Measurements from ENCODE around the gene CLOCK. TPM values are rescaled to one million over a fixed set of nuclear protein-coding genes. Genes with fewer than 3 reads are reported as not detected.

CLOCK gene
- total RNA-seq, 1 experiment from 2014 or later, result 37.6 TPM

GRCh38 chr4:55534306-55534705 is 12.4 kb downstream of the CLOCK start:
- CTCF ChIA-PET, result interaction anchor here (0.6 to 1.9 kb wide), 2 partner anchors 11 to 116 kb away, joined by 3 to 4 read pairs; no protein-coding TSS in a partner anchor
- H3K36me3 Mint-ChIP-seq (ENCODE audit: insufficient read depth, unreplicated experiment), result peaks cover 11% of the 10 kb centered on the region
- no peaks in the 10 kb centered on the region for H3K9me3 Mint-ChIP-seq (ENCODE audit: unreplicated experiment)
- no peak overlapping the region for H3K4me3 Mint-ChIP-seq (ENCODE audit: unreplicated experiment)
- no peaks in the 10 kb centered on the region for H3K27me3 Mint-ChIP-seq (ENCODE audit: insufficient read depth, unreplicated experiment)
- DNase-seq (ENCODE audit: unreplicated experiment), result no peak
- no TSS peak for BruUV-seq (replicated peaks)
- no peaks in the 10 kb centered on the region for H3K4me1 Mint-ChIP-seq (ENCODE audit: insufficient read depth, unreplicated experiment)
- POLR2A ChIA-PET, result interaction anchor here (2.8 kb wide), 1 partner anchor 11 kb away, joined by 12 read pairs; no protein-coding TSS in a partner anchor
- TF ChIP-seq, protein P1, sequence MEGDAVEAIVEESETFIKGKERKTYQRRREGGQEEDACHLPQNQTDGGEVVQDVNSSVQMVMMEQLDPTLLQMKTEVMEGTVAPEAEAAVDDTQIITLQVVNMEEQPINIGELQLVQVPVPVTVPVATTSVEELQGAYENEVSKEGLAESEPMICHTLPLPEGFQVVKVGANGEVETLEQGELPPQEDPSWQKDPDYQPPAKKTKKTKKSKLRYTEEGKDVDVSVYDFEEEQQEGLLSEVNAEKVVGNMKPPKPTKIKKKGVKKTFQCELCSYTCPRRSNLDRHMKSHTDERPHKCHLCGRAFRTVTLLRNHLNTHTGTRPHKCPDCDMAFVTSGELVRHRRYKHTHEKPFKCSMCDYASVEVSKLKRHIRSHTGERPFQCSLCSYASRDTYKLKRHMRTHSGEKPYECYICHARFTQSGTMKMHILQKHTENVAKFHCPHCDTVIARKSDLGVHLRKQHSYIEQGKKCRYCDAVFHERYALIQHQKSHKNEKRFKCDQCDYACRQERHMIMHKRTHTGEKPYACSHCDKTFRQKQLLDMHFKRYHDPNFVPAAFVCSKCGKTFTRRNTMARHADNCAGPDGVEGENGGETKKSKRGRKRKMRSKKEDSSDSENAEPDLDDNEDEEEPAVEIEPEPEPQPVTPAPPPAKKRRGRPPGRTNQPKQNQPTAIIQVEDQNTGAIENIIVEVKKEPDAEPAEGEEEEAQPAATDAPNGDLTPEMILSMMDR (IDR thresholded peaks at IDR 0.05; ENCODE audit: unreplicated experiment), result no peak
- no peak overlapping the region for H3K27ac Mint-ChIP-seq (ENCODE audit: low read depth, unreplicated experiment)
- intact Hi-C loops (cut with micrococcal nuclease), result no loop called here

DNA sequence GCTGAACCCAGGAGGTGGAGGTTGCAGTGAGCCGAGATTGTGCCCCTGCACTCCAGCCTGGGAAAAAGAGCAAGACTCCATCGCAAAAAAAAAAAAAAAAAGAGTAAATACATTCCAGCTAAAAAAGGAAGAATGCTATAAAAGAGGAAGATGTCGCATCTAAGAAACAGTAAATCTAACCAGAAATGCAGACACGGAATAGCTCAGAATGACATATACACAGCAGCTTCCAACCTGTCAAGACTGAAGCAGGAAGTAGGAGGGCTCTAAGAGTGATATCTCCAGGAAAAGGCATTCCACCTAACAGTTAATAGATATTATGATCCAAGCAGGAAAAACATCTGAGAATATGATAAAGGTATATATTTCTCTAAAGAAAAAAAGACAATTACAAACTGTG is 16.0 kb downstream of the CLOCK start:
- BruUV-seq (replicated peaks), result no TSS peak
- H3K27me3 Mint-ChIP-seq (ENCODE audit: insufficient read depth, unreplicated experiment), result no peaks in the 10 kb centered on the region
- no peaks in the 10 kb centered on the region for H3K9me3 Mint-ChIP-seq (ENCODE audit: unreplicated experiment)
- no peak for DNase-seq (ENCODE audit: unreplicated experiment)
- H3K27ac Mint-ChIP-seq (ENCODE audit: low read depth, unreplicated experiment), result no peak overlapping the region
- CTCF ChIA-PET, result interaction anchor here (1.0 to 1.1 kb wide), 2 partner anchors 14 to 24 kb away, joined by 3 to 6 read pairs; no protein-coding TSS in a partner anchor
- POLR2A ChIA-PET, result interaction anchor here (1.3 kb wide), 1 partner anchor 14 kb away, joined by 6 read pairs; no protein-coding TSS in a partner anchor
- H3K36me3 Mint-ChIP-seq (ENCODE audit: insufficient read depth, unreplicated experiment), result no peaks in the 10 kb centered on the region
- TF ChIP-seq, protein P1 (IDR thresholded peaks at IDR 0.05; ENCODE audit: unreplicated experiment), result no peak
- no peak overlapping the region for H3K4me3 Mint-ChIP-seq (ENCODE audit: unreplicated experiment)
- no peaks in the 10 kb centered on the region for H3K4me1 Mint-ChIP-seq (ENCODE audit: insufficient read depth, unreplicated experiment)
- intact Hi-C loops (cut with micrococcal nuclease), result no loop called here

GRCh38 chr4:55530167-55530566 is 16.5 kb downstream of the CLOCK start:
- H3K36me3 Mint-ChIP-seq (ENCODE audit: insufficient read depth, unreplicated experiment), result no peaks in the 10 kb centered on the region
- no peaks in the 10 kb centered on the region for H3K27me3 Mint-ChIP-seq (ENCODE audit: insufficient read depth, unreplicated experiment)
- ChIA-PET CTCF (interaction anchor here (0.6 to 1.2 kb wide), 5 partner anchors 13 to 27 kb away, joined by 3 to 6 read pairs (median 3); no protein-coding TSS in a partner anchor), POLR2A (interaction anchor here (1.3 kb wide), 1 partner anchor 15 kb away, joined by 6 read pairs; no protein-coding TSS in a partner anchor)
- TF ChIP-seq, protein P1 (IDR thresholded peaks at IDR 0.05; ENCODE audit: unreplicated experiment), result no peak
- no peaks in the 10 kb centered on the region for H3K4me1 Mint-ChIP-seq (ENCODE audit: insufficient read depth, unreplicated experiment)
- no peak overlapping the region for H3K27ac Mint-ChIP-seq (ENCODE audit: low read depth, unreplicated experiment)
- intact Hi-C loops (cut with micrococcal nuclease), result no loop called here
- no TSS peak for BruUV-seq (replicated peaks)
- no peak for DNase-seq (ENCODE audit: unreplicated experiment)
- H3K9me3 Mint-ChIP-seq (ENCODE audit: unreplicated experiment), result no peaks in the 10 kb centered on the region
- no peak overlapping the region for H3K4me3 Mint-ChIP-seq (ENCODE audit: unreplicated experiment)

- TF ChIP-seq, protein P1 (IDR thresholded peaks at IDR 0.05; ENCODE audit: unreplicated experiment), result no peak
- peaks cover 7% of the 10 kb centered on the region for H3K36me3 Mint-ChIP-seq (ENCODE audit: insufficient read depth, unreplicated experiment)
- POLR2A ChIA-PET, result interaction anchor here (1.1 kb wide), 1 partner anchor 9 kb away, joined by 3 read pairs; no protein-coding TSS in a partner anchor
- H3K4me1 Mint-ChIP-seq (ENCODE audit: insufficient read depth, unreplicated experiment), result no peaks in the 10 kb centered on the region
- H3K27me3 Mint-ChIP-seq (ENCODE audit: insufficient read depth, unreplicated experiment), result no peaks in the 10 kb centered on the region
- BruUV-seq (replicated peaks), result no TSS peak
- H3K27ac Mint-ChIP-seq (ENCODE audit: low read depth, unreplicated experiment), result no peak overlapping the region
- CTCF ChIA-PET, result no interaction called here
- DNase-seq (ENCODE audit: unreplicated experiment), result no peak
- no peaks in the 10 kb centered on the region for H3K9me3 Mint-ChIP-seq (ENCODE audit: unreplicated experiment)
- intact Hi-C loops (cut with micrococcal nuclease), result no loop called here
- H3K4me3 Mint-ChIP-seq (ENCODE audit: unreplicated experiment), result no peak overlapping the region
These were observed 18.2 kb downstream of the CLOCK start for GRCh38 chr4:55528491-55528890.
